ENCODE measurements around the gene WSB1. TPM values are rescaled to one million over a fixed set of nuclear protein-coding genes. Genes with fewer than 3 reads are reported as not detected.
"Not testable (repeated sequence)": the region's sequence is repeated elsewhere in the genome, so short reads cannot be mapped to it uniquely, and the experiment has no call there.

Gene WSB1
- total RNA-seq, 2 experiments from 2014 or later = 143 to 155 TPM

DNA sequence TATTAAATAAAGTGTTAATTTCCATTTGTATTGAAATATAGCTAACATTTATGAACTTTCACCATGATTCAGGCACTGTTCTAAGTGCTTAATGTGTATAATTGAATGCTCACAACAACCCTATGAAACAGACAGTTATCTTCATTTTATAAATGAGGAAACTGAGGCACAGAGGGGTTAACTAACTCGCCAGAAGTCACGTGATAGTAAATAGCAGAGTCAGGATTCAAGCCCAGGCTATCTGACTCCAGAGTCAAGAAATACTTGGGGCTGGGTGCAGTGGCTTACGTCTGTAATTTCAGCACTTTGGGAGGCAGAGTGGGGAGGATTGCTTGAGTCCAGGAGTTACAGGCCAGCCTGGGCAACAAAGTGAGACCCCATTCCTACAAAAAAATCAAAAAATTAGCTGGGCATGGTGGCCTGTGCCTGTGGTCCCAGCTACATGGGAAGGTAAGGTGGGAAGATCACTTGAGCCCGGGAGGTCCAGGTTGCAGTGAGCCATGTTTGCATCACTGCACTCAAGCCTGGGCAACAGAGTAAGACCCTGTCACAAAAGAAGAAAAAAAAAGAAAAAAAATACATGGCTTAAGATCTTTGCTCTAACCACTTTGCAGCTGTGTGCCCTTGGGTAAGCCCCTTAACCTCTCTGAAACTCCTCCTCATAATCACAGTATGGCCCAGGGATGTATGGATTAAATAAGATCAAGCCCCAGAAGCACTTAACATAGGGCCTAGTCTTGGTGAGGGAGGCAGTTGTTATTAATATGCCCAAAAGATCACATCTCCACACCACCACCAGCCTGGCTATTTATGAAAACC lies 29.0 kb downstream of the WSB1 start:
- DNase-seq = no peak
- H3K4me1 Mint-ChIP-seq = no peaks in the 10 kb centered on the region
- CTCF ChIA-PET = no interaction called here
- POLR2A ChIA-PET = interaction anchor here (1.0 kb wide), 1 partner anchor 8 kb away, joined by 3 read pairs; no protein-coding TSS in a partner anchor
- peaks cover 17% of the 10 kb centered on the region for H3K36me3 Mint-ChIP-seq (ENCODE audit: low read depth)
- no peaks in the 10 kb centered on the region for H3K9me3 Mint-ChIP-seq
- H3K4me3 Mint-ChIP-seq = no peak overlapping the region
- H3K27me3 Mint-ChIP-seq = no peaks in the 10 kb centered on the region
- H3K27ac Mint-ChIP-seq = no peak overlapping the region

DNA sequence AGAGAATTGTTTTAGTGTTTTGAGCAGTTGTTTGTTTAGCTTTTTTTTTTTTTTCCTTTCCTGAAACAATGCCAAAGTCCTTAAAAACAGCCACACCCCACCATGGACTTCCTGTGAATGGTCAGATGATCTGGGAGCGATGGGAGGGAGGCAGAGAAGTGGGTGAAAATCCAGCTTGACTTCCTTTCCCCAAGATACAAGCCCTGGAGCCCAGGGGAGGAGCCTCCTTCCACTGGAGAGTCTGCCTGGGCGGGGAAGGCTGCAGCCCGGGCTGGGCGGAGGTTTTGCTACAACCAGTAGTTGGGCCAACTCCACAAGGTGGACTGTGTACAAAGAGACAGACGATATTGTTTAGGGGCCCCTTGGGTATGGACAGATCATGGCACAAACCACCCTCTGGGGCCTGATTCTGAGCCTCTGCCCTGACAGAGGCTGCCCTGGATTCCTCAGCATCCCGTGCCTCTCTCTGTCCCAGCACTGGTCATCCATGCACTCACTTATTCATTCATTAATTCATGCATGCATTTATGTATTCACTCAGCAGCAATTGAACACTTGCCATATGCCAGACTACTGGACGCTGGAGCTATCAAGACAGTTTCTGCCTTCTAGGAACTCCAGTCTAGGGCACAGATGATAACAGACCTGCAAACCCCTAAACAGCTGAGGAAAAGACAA lies 29.8 kb downstream of the WSB1 start:
- H3K27me3 Mint-ChIP-seq = no peaks in the 10 kb centered on the region
- H3K27ac Mint-ChIP-seq = no peak overlapping the region
- H3K4me3 Mint-ChIP-seq = no peak overlapping the region
- DNase-seq = no peak
- CTCF ChIA-PET = no interaction called here
- peaks cover 11% of the 10 kb centered on the region for H3K36me3 Mint-ChIP-seq (ENCODE audit: low read depth)
- no peaks in the 10 kb centered on the region for H3K9me3 Mint-ChIP-seq
- H3K4me1 Mint-ChIP-seq = no peaks in the 10 kb centered on the region
- POLR2A ChIA-PET = interaction anchor here (1.0 kb wide), 1 partner anchor 9 kb away, joined by 3 read pairs; no protein-coding TSS in a partner anchor

DNA sequence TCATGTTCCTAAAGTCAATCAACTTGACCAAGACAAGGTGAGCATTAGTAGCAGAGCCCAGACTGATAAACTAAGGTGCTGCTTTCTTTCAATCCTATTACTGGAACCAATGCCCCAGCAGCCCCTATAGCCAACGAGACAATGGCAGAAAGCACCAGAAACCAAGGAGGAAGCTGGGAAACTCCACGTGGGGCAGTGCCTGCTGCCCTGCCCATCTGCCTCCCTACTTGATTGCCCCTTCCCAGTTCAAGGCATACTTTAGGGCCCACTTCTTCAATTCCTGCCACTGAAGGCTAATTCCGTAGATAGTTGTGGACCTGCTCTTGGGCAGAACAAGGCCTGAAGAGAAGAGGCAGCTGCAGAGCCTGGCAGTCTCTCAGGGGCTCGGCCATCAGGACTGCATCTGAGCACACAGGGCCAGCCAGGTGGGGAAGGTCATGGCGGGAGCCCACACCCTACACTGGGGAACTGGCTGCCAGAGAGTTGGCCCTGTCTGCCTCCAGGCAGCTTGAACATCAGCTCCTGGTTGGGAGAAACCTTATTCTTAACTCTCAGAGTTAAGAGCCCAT lies 30.9 kb downstream of the WSB1 start:
- H3K27me3 Mint-ChIP-seq = no peaks in the 10 kb centered on the region
- H3K36me3 Mint-ChIP-seq (ENCODE audit: low read depth) = no peaks in the 10 kb centered on the region
- no peak for DNase-seq
- no peaks in the 10 kb centered on the region for H3K4me1 Mint-ChIP-seq
- ChIA-PET CTCF (no interaction called here), POLR2A (no interaction called here)
- H3K9me3 Mint-ChIP-seq = no peaks in the 10 kb centered on the region
- no peak overlapping the region for H3K4me3 Mint-ChIP-seq
- H3K27ac Mint-ChIP-seq = no peak overlapping the region

DNA sequence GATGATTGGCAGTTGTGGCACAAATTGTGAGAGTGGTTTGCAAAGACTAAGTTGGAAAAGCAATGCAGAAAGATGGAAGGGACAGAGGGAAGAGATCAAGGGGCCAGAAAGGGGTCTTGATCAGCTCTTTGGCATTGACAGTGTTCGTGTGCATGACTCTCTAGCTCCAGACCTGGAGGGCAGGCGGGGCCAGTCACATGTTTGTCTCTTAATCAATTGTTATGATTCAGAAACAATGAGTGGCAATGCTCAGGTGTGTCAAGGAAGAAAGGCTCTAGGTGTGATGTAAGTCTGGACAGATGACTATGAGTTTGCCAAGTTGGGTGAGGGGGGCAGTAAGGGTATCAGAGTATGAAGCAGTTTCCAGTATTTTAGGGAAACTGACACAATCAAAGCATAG lies 32.1 kb downstream of the WSB1 start:
- Mint-ChIP-seq H3K27me3 (no peaks in the 10 kb centered on the region), H3K27ac (no peak overlapping the region), H3K4me3 (no peak overlapping the region), H3K4me1 (no peaks in the 10 kb centered on the region), H3K36me3 (ENCODE audit: low read depth) (no peaks in the 10 kb centered on the region), H3K9me3 (no peaks in the 10 kb centered on the region)
- no peak for DNase-seq
- ChIA-PET CTCF (no interaction called here), POLR2A (interaction anchor here (1.3 kb wide), 1 partner anchor 90 kb away, joined by 3 read pairs; no protein-coding TSS in a partner anchor)

DNA sequence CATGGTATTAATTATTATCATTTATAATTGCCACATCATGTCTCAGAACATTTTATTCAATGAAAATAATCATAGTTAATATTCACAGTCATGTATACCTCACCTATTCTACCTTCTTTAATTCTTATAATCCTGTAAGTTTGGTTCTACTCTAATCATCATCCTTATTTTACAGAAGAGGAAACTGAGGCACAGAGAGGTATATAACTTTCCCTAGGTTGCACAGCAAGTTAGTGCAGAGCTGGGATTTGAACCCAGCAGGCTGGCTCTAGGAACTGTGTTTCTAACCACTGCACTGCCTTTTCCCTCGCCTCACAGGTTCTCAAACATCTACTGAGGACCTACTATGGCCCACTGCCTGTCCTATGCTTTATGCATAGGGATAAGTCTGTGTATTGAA lies 32.7 kb downstream of the WSB1 start:
- Mint-ChIP-seq H3K4me1 (peaks cover 3% of the 10 kb centered on the region), H3K9me3 (no peaks in the 10 kb centered on the region), H3K36me3 (ENCODE audit: low read depth) (no peaks in the 10 kb centered on the region), H3K4me3 (no peak overlapping the region), H3K27ac (no peak overlapping the region), H3K27me3 (no peaks in the 10 kb centered on the region)
- CTCF ChIA-PET = interaction anchor here (4.5 kb wide), 1 partner anchor 89 kb away, joined by 27 read pairs; no protein-coding TSS in a partner anchor
- POLR2A ChIA-PET = interaction anchor here (1.3 to 1.4 kb wide), 2 partner anchors 32 to 90 kb away, joined by 3 to 5 read pairs; partner anchors contain the start of gene WSB1
- no peak for DNase-seq

DNA sequence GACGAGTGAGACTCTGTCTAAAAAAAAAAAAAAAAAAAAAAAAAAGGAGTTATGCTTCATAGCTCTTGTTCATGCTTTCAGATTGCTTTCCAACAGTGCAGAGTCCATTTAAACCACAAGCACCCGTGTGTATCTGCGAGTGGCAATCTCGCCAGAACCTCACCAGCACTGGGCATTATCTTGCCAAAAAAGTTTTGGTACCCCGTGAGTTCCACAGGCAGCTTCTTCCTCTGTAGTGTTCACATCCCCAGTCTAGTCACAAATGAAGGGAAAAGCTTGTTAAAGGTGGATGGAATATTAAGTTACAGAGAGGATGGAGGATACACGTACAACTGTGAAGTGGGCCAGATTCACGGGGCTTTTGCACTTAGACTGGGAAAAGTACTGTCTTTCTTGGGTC lies 33.5 kb downstream of the WSB1 start:
- H3K9me3 Mint-ChIP-seq = no peaks in the 10 kb centered on the region
- no peaks in the 10 kb centered on the region for H3K36me3 Mint-ChIP-seq (ENCODE audit: low read depth)
- no peak for DNase-seq
- no peaks in the 10 kb centered on the region for H3K27me3 Mint-ChIP-seq
- no peak overlapping the region for H3K4me3 Mint-ChIP-seq
- CTCF ChIA-PET = interaction anchor here (0.6 to 4.5 kb wide), 2 partner anchors 90 to 306 kb away, joined by 3 to 27 read pairs; no protein-coding TSS in a partner anchor
- peaks cover 9% of the 10 kb centered on the region for H3K4me1 Mint-ChIP-seq
- H3K27ac Mint-ChIP-seq = no peak overlapping the region
- POLR2A ChIA-PET = interaction anchor here (1.3 to 1.4 kb wide), 2 partner anchors 33 to 91 kb away, joined by 3 to 5 read pairs; partner anchors contain the start of gene WSB1

DNA sequence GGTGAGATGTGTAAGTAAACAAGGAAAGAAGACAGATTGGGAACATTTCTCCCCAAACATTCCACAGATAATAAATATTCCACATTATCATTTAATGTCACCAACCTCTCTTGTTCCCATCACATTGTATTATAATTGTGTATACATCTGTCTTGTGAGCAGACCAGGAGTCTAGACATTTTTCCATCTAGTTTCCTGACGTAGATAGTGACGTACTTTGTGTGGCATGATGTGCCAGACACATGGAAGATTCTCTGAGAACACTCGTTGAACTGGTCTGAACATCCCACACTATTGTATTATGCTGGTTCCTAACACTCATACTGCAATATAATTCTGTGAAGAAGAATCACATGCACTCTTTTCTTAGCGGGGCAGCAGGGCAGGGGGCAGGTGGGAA lies 34.0 kb downstream of the WSB1 start:
- H3K9me3 Mint-ChIP-seq = no peaks in the 10 kb centered on the region
- no peaks in the 10 kb centered on the region for H3K27me3 Mint-ChIP-seq
- no peak for DNase-seq
- ChIA-PET POLR2A (interaction anchor here (1.4 kb wide), 1 partner anchor 33 kb away, joined by 5 read pairs; the partner anchor contains the start of gene WSB1), CTCF (interaction anchor here (0.6 to 4.5 kb wide), 3 partner anchors 91 to 305 kb away, joined by 3 to 27 read pairs (median 3); no protein-coding TSS in a partner anchor)
- H3K36me3 Mint-ChIP-seq (ENCODE audit: low read depth) = no peaks in the 10 kb centered on the region
- no peak overlapping the region for H3K4me3 Mint-ChIP-seq
- peaks cover 12% of the 10 kb centered on the region for H3K4me1 Mint-ChIP-seq
- H3K27ac Mint-ChIP-seq = no peak overlapping the region

DNA sequence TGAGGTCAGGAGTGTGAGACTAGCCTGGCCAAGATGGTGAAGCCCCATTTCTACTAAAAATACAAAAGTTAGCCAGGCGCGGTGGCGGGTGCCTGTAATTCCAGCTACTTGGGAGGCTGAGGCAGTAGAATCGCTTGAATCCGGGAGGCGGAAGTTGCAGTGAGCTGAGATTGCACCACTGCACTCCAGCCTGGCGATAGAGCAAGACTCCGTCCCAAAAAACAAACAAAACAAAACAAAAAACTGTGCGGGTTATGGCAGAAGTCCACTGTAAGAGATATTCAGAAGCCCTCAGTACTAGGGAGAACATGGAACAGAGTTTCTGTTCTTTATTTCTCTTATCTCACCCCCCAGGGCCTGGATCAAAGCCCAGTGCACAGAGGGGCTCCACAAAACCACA lies 34.8 kb downstream of the WSB1 start:
- POLR2A ChIA-PET; H3K36me3 Mint-ChIP-seq (ENCODE audit: low read depth); DNase-seq; H3K9me3 Mint-ChIP-seq; H3K27ac Mint-ChIP-seq; H3K27me3 Mint-ChIP-seq; H3K4me3 Mint-ChIP-seq: not testable (repeated sequence)
- CTCF ChIA-PET = interaction anchor here (1.1 to 4.5 kb wide), 2 partner anchors 91 to 271 kb away, joined by 3 to 27 read pairs; no protein-coding TSS in a partner anchor
- peaks cover 18% of the 10 kb centered on the region for H3K4me1 Mint-ChIP-seq

DNA sequence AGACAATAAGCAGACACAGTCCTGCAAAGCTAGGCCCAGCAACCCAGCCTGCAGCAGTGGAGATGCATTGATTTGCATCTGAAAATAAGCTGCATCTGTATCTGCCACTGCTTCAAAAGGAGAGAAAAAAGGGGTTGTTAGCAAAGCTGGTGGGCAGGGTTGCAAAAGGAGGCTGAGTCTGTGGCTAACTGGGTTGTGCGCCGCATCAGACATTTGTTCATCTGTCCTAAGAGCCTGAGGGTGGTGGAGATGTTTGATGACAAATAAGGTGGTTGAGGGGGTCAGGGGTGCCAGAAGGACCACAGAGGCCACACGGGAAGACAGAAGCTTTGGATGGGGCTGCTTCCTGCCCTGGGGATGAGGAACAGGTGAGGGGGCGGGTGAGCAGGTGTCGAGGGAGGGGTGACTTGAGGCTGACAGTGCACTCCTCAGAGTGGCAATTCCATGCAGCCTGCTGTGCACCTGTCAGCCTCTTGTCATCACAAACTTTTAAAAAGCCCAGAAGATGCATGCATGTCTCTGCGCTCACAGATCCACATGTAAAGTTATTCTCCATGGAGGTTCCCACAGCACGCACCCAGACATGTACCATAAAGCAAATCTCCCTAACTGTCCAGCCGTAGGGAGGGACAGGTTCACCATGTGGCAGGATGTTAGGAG lies 35.4 kb downstream of the WSB1 start:
- peaks cover 23% of the 10 kb centered on the region for H3K4me1 Mint-ChIP-seq
- no peak for DNase-seq
- CTCF ChIA-PET = interaction anchor here (1.1 to 4.5 kb wide), 3 partner anchors 35 to 270 kb away, joined by 3 to 27 read pairs (median 3); partner anchors contain the start of gene WSB1
- no peaks in the 10 kb centered on the region for H3K9me3 Mint-ChIP-seq
- H3K4me3 Mint-ChIP-seq = no peak overlapping the region
- H3K27ac Mint-ChIP-seq = no peak overlapping the region
- no peaks in the 10 kb centered on the region for H3K36me3 Mint-ChIP-seq (ENCODE audit: low read depth)
- H3K27me3 Mint-ChIP-seq = no peaks in the 10 kb centered on the region
- POLR2A ChIA-PET = no interaction called here

DNA sequence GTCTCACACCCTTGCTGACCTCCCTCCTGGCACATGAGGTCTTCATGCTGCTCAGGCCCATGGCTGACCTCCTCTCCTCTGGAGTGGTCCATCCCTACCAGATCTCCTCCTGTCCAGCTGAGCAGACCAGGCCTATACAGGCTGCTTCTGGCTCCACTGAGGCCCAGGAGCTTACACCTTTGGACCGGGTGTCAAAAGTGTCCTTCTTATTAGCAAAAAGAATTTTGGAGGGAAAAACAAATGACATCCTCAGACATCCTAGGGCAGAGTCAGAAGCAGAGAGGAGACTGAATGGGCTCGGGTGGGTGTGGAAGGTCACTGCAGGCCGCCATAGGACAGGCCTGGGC lies 38.1 kb downstream of the WSB1 start:
- ChIA-PET POLR2A (interaction anchor here (1.4 kb wide), 1 partner anchor 38 kb away, joined by 6 read pairs; the partner anchor contains the start of gene WSB1), CTCF (interaction anchor here (1.5 to 3.1 kb wide), 3 partner anchors 38 to 95 kb away, joined by 8 to 107 read pairs (median 10); partner anchors contain the start of gene WSB1)
- Mint-ChIP-seq H3K36me3 (ENCODE audit: low read depth) (no peaks in the 10 kb centered on the region), H3K9me3 (no peaks in the 10 kb centered on the region), H3K4me3 (peak overlapping the region; percentile 65), H3K27me3 (no peaks in the 10 kb centered on the region), H3K27ac (peak overlapping the region; percentile 4), H3K4me1 (peaks cover 23% of the 10 kb centered on the region)
- no peak for DNase-seq

DNA sequence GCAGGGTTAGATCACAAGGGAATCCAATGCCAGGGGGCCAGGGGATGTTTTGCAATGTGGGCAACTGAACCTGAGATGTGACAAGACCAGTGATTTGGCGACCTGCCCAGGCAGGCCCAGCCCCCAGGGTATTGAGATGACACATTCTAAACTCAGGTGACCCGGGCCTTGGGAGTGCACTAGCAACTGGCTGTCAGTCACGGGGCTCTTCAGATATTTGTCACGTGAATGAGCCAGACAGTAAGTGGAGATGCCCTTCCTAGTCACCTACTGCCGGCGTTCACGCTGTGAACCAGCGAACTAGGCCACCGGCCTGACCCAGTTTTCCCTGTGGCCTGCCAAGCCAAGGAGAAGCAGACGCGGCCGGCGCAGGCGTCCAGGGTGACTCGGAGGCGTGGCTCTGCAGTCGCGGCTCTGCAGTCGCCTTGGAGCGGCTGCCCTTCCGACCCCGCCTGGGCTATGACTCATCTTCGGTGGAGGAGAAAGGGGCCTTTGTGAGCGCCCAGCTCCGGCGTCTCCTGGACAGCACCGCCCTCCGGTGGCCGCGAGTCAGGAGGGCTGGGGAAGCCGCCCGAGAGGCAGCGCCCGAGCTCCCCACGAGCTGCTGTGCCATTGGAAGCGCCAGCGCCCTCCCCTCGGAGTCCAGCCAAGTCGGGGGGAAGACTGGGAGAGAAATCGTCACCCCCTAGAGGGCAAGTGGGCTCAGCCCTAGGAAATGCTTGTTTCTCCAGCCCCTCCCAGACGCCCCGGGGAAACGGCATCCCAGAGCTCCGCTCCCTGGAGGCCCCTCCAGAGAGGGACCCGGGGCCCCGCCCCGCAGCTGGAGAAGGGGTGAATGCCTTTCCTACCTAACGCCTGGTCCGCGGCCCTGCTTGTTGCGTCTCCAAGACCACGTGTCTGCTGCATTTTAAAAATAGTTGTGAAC lies 38.8 kb downstream of the WSB1 start:
- Mint-ChIP-seq H3K27ac (peak overlapping the region; percentile 35), H3K9me3 (no peaks in the 10 kb centered on the region), H3K4me3 (peak overlapping the region; percentile 65), H3K36me3 (ENCODE audit: low read depth) (no peaks in the 10 kb centered on the region), H3K27me3 (no peaks in the 10 kb centered on the region), H3K4me1 (peaks cover 23% of the 10 kb centered on the region)
- ChIA-PET CTCF (interaction anchor here (0.6 to 3.1 kb wide), 31 partner anchors 15 to 320 kb away, joined by 3 to 107 read pairs (median 5); partner anchors contain the start of gene WSB1), POLR2A (interaction anchor here (0.7 to 1.8 kb wide), 7 partner anchors 17 to 96 kb away, joined by 3 to 38 read pairs (median 3); partner anchors contain the start of gene WSB1)
- DNase-seq = peak; percentile 92

All from activated CD4-positive, alpha-beta memory T cell treated with anti-CD3 and anti-CD28 coated beads, Interleukin-2, amount 10 ng/mL, durations not matched to agents 7 days and 5 days (primary cell).